Endothelial cell of umbilical vein (primary cell): ENCODE data around the gene EPHA5.

Source experiments
- CTCF ChIP-seq, 2 donors: IDR thresholded peaks; 1 replicate in 1 of 2; 2 replicates in 1 of 2; pipeline ENCODE4 v1.5.1; 2011; ENCODE audit warnings: low read length in 2 of 2, mild to moderate bottlenecking in 2 of 2, moderate library complexity in 2 of 2, control low read depth in 1 of 2, inconsistent platforms in 1 of 2, low read depth in 1 of 2; ENCODE audit not compliant: insufficient read depth in 1 of 2; ENCODE audit errors: extremely low read depth in 1 of 2
- EZH2 ChIP-seq: IDR thresholded peaks from 2 replicates; pipeline ENCODE4 v1.6.1; 2012; ENCODE audit warnings: borderline replicate concordance, low read depth, mild to moderate bottlenecking, moderate library complexity, low read length, inconsistent platforms; ENCODE audit not compliant: severe bottlenecking
- FOS ChIP-seq: IDR thresholded peaks from 2 replicates; pipeline ENCODE4 v1.6.1; 2011; ENCODE audit warnings: mild to moderate bottlenecking, low read length, moderate library complexity, borderline replicate concordance; ENCODE audit not compliant: insufficient read depth
- GATA2 ChIP-seq: IDR thresholded peaks from 2 replicates; pipeline ENCODE4 v1.7.0; 2011; ENCODE audit warnings: low read depth, mild to moderate bottlenecking, moderate library complexity, mixed read lengths, low read length; ENCODE audit not compliant: insufficient read length, insufficient read depth
- JUN ChIP-seq: IDR thresholded peaks from 2 replicates; pipeline ENCODE4 v1.6.1; 2011; ENCODE audit warnings: borderline replicate concordance, low read depth; ENCODE audit not compliant: insufficient read length, insufficient read depth
- MAX ChIP-seq: IDR thresholded peaks from 2 replicates; pipeline ENCODE4 v1.6.1; 2011; ENCODE audit not compliant: insufficient read depth, insufficient read length
- MYC ChIP-seq: IDR thresholded peaks from one replicate; pipeline ENCODE4 v1.6.1; 2011; ENCODE audit warnings: mild to moderate bottlenecking, low read depth, low read length
- POLR2A ChIP-seq: IDR thresholded peaks from 2 replicates; pipeline ENCODE4 v1.6.1; 2012; ENCODE audit warnings: low read depth, mild to moderate bottlenecking, control low read depth, low read length
- POLR2AphosphoS5 ChIP-seq: IDR thresholded peaks from 2 replicates; pipeline ENCODE4 v1.6.1; 2012; ENCODE audit warnings: low read depth, mild to moderate bottlenecking, control low read depth, low read length, moderate library complexity; ENCODE audit not compliant: insufficient read depth

GRCh38 chr4:65343342-65343741 lies 326.9 kb downstream of the EPHA5 start:
- TF ChIP-seq EZH2: no peak
- TF ChIP-seq CTCF (IDR thresholded peaks at IDR 0.05; ENCODE audit: extremely low read depth in 1 of 2, insufficient read depth in 1 of 2, low read depth in 1 of 2, low read length in 2 of 2): no peak
- no peak for TF ChIP-seq POLR2A
- TF ChIP-seq JUN: no peak
- TF ChIP-seq POLR2AphosphoS5: no peak
- TF ChIP-seq MYC: no peak
- TF ChIP-seq FOS: no peak
- no peak for TF ChIP-seq GATA2
- TF ChIP-seq MAX: no peak
